DOHH2 (cell line): Measurements from ENCODE around the gene SERF2.

Experiments used
- H3F3A ChIP-seq: fragments of 200-600 bp; sonication (generic), shearing (Covaris generic); 2 replicates; pipeline ENCODE4 v1.6.0; 2016; ENCODE audit warnings: antibody characterized with exemption, mild to moderate bottlenecking; ENCODE audit not compliant: control insufficient read depth, insufficient read depth
- H3K27ac ChIP-seq: fragments of 200-600 bp; sonication (generic); 2 replicates; pipeline ENCODE4 v1.5.1; 2014; ENCODE audit warnings: low read depth, mild to moderate bottlenecking, low read length, moderate library complexity
- H3K27me3 ChIP-seq: fragments of 200-600 bp; sonication (generic); 2 replicates; pipeline ENCODE4 v1.6.1; 2014; ENCODE audit warnings: mild to moderate bottlenecking, low read length, mixed read lengths; ENCODE audit not compliant: control insufficient read depth
- H3K36me3 ChIP-seq: fragments of 200-600 bp; sonication (generic); 2 replicates; pipeline ENCODE4 v1.6.1; 2014; ENCODE audit warnings: mild to moderate bottlenecking, low read length, moderate library complexity, mixed read lengths; ENCODE audit not compliant: control insufficient read depth
- H3K4me1 ChIP-seq: fragments of 200-600 bp; sonication (generic); 2 replicates; pipeline ENCODE4 v1.6.1; 2014; ENCODE audit warnings: mild to moderate bottlenecking, low read length, mixed read lengths; ENCODE audit not compliant: control insufficient read depth
- H3K4me2 ChIP-seq: fragments of 200-600 bp; sonication (generic); 2 replicates; pipeline ENCODE4 v1.6.0; 2014; ENCODE audit warnings: mild to moderate bottlenecking, low read length, moderate library complexity
- H3K4me3 ChIP-seq: fragments of 200-600 bp; sonication (generic); 2 replicates; pipeline ENCODE4 v1.5.1; 2014; ENCODE audit warnings: mild to moderate bottlenecking, low read length, mixed read lengths
- H3K79me2 ChIP-seq: fragments of 200-600 bp; sonication (generic); 2 replicates; pipeline ENCODE4 v1.6.1; 2014; ENCODE audit warnings: mild to moderate bottlenecking, low read length, mixed read lengths; ENCODE audit not compliant: control insufficient read depth
- H3K9me2 ChIP-seq: fragments of 200-600 bp; sonication (generic); replicated peaks from 2 replicates; pipeline ENCODE4 v1.6.1; 2014; ENCODE audit warnings: mild to moderate bottlenecking, low read length, mixed read lengths; ENCODE audit not compliant: control insufficient read depth
- H3K9me3 ChIP-seq: fragments of 200-600 bp; sonication (generic); 2 replicates; pipeline ENCODE4 v1.6.1; 2014; ENCODE audit warnings: antibody characterized with exemption, low read length, mixed read lengths; ENCODE audit not compliant: control insufficient read depth, insufficient read depth
- H4K20me1 ChIP-seq: fragments of 200-600 bp; sonication (generic); 2 replicates; pipeline ENCODE4 v1.6.0; 2014; ENCODE audit warnings: low read depth, mild to moderate bottlenecking, antibody characterized with exemption, low read length, moderate library complexity; ENCODE audit not compliant: control insufficient read depth, insufficient read depth
- EZH2phosphoT487 ChIP-seq: fragments of 200-600 bp; sonication (generic); IDR thresholded peaks from 2 replicates; pipeline ENCODE4 v1.6.1; 2017; ENCODE audit warnings: borderline replicate concordance, mild to moderate bottlenecking, antibody characterized with exemption, low read length, moderate library complexity, mixed read lengths
- TF ChIP-seq, protein P1 (sequence below): fragments of 200-600 bp; sonication (generic); IDR thresholded peaks from one replicate; pipeline ENCODE4 v1.5.1; 2014; ENCODE audit warnings: antibody characterized with exemption, mild to moderate bottlenecking, low read depth, low read length; ENCODE audit not compliant: poor library complexity, severe bottlenecking

The SERF2 gene

DNA sequence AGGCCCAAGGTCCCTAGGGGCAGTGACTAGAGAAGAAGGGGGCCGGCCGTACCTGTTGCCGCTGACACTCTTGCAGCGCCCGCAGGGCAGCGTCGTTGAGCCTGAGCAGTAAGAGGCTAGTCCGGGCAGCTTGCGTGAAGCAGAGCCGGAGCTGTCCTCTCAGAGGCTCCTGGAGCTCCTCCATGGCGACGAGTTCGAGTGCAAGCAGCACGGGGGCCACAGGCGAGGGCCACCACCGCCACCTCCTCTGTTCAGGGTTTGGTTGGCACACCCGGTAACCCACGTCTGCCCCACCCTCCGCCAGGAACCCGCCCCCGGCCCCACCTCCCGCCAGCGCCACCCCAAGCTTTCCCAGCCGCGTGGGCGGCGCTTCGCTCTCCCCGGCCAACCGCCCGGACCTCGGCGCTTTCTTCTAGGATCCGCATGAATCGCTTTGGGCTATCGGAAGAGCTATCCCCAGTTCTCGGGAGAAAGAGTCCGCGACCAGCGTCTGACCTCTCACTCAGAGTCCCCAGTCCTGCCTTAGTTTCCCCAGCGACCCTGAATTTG lies 15.3 kb upstream of the SERF2 start, which contains the start of gene ELL3:
ELL3 (minus strand) TSS at position 249 of the 549 bp plus-strand sequence; CDS start at position 184, 65 bp downstream.
- Histone ChIP-seq H3K4me1 (peaks cover 77% of the 10 kb centered on the region), H4K20me1 (peaks cover 11% of the 10 kb centered on the region; the same call in 1 of the 2 replicates), H3K9me2 (no peaks in the 10 kb centered on the region), H3F3A (peaks cover 65% of the 10 kb centered on the region), H3K36me3 (peaks cover 77% of the 10 kb centered on the region), H3K4me2 (peak within 1 kb of the TSS; percentile 93), H3K79me2 (peaks cover 86% of the 10 kb centered on the region), H3K4me3 (peak within 1 kb of the TSS; percentile 95), H3K9me3 (no peaks in the 10 kb centered on the region), H3K27ac (peak within 1 kb of the TSS; percentile 97), H3K27me3 (no peaks in the 10 kb centered on the region)
- TF ChIP-seq EZH2phosphoT487, result no peak
- TF ChIP-seq, protein P1, sequence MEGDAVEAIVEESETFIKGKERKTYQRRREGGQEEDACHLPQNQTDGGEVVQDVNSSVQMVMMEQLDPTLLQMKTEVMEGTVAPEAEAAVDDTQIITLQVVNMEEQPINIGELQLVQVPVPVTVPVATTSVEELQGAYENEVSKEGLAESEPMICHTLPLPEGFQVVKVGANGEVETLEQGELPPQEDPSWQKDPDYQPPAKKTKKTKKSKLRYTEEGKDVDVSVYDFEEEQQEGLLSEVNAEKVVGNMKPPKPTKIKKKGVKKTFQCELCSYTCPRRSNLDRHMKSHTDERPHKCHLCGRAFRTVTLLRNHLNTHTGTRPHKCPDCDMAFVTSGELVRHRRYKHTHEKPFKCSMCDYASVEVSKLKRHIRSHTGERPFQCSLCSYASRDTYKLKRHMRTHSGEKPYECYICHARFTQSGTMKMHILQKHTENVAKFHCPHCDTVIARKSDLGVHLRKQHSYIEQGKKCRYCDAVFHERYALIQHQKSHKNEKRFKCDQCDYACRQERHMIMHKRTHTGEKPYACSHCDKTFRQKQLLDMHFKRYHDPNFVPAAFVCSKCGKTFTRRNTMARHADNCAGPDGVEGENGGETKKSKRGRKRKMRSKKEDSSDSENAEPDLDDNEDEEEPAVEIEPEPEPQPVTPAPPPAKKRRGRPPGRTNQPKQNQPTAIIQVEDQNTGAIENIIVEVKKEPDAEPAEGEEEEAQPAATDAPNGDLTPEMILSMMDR, result no peak

DNA sequence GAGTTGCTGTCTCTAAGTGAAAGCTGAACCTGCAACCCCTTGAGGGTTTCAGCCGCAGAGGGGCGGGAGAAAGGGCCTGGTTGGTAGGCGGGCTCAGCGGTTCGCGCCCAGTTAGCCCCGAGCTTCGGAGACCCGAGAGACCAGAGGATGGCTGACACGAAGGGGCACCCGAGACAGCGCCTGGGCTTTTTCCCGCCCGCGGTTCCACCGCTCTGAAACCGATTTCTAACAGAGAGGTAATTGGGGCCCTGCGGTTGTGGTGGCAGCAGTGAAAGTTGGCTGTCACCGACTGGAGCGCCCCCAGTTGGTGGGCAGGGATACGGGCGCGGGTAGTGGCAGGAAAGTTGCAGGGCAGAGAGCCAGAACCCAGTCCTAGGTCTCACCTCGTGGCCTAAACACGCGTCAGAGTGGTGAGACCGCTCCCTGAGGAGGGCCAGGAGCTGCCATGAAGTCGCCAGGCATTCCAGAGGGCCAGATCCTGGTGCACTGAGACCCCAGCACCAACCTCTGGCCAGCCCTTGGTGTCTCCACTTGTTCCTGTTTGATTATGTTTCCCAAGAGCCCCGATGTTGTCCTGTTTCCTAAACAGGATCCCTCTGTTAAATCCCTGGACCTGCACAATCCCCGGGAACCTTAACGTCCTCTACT lies 14.7 kb upstream of the SERF2 start:
- Histone ChIP-seq H3K4me3 (peak overlapping the region; percentile 95), H3K27me3 (no peaks in the 10 kb centered on the region)

DNA sequence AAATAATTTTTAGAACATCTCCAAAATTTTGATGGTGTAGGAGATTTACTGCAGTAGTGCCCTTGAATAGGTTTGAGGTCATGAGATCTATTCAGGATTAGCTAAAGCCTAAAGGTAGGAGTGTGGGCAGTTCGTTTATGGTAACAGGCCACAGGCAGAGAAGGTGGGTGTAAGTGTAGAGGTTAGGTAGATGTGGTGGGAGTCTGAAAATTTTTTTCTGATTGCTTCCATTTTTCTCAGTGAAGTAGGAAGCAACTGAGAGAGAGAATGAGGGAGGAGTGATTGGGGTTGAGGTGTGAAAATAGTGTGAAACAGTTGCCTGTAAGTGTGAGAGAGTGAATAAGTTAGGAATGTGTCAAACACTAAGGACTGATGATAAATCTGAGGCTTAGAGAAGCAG lies 13.1 kb upstream of the SERF2 start:
- H3K27me3 ChIP-seq, result no peaks in the 10 kb centered on the region
- peaks cover 8% of the 10 kb centered on the region; the same call in 1 of the 2 replicates for H4K20me1 ChIP-seq
- H3K9me3 ChIP-seq, result no peaks in the 10 kb centered on the region
- peaks cover 90% of the 10 kb centered on the region for H3K79me2 ChIP-seq
- H3K4me3 ChIP-seq, result peak overlapping the region; percentile 60
- peak overlapping the region; percentile 75 for H3K4me2 ChIP-seq
- no peak for TF ChIP-seq EZH2phosphoT487
- TF ChIP-seq, protein P1, result no peak
- H3K36me3 ChIP-seq, result peaks cover 55% of the 10 kb centered on the region
- H3K27ac ChIP-seq, result peak overlapping the region; percentile 97
- H3K4me1 ChIP-seq, result peaks cover 75% of the 10 kb centered on the region
- no peaks in the 10 kb centered on the region for H3K9me2 ChIP-seq
- H3F3A ChIP-seq, result peaks cover 53% of the 10 kb centered on the region

More for the DNA sequence above, 14.7 kb upstream of the SERF2 start:
- no peaks in the 10 kb centered on the region for H3K9me3 ChIP-seq
- H3K4me1 ChIP-seq, result peaks cover 77% of the 10 kb centered on the region
- peaks cover 92% of the 10 kb centered on the region for H3K79me2 ChIP-seq
- H4K20me1 ChIP-seq, result peaks cover 11% of the 10 kb centered on the region; the same call in 1 of the 2 replicates
- H3K27ac ChIP-seq, result peak overlapping the region; percentile 97
- peaks cover 71% of the 10 kb centered on the region for H3K36me3 ChIP-seq
- H3F3A ChIP-seq, result peaks cover 64% of the 10 kb centered on the region
- no peaks in the 10 kb centered on the region for H3K9me2 ChIP-seq
- H3K4me2 ChIP-seq, result peak overlapping the region; percentile 93
- TF ChIP-seq EZH2phosphoT487, result no peak
- TF ChIP-seq, protein P1, result peak; percentile 87
